Activated T-cell treated with anti-CD3 and anti-CD28 coated beads, Interleukin-2, amount 50 U/mL, for 72 hours (primary cell): ENCODE results near the gene CLEC10A. TPM values are rescaled to one million over a fixed set of nuclear protein-coding genes. Genes with fewer than 3 reads are reported as not detected.
"Not testable (repeated sequence)": the region's sequence is repeated elsewhere in the genome, so short reads cannot be mapped to it uniquely, and the experiment has no call there.

Source experiments
- ATAC-seq, 2 donors: fragments of 150-1000 bp; cut with Tn5 transposase; replicated peaks in 1 of 2; 2 replicates each; pipeline ENCODE4 v1.10.0; 2021; ENCODE audit warnings: moderate library complexity in 2 of 2, mild to moderate bottlenecking in 1 of 2
- DNase-seq, 2 donors: peaks; one replicate each; pipeline ENCODE4 v3.0.0; 2021 to 2022; ENCODE audit warnings: mixed read lengths in 1 of 2
- H3K27ac Mint-ChIP-seq: one replicate; pipeline ENCODE4 v1.8.0; 2022; ENCODE audit warnings: mild to moderate bottlenecking, moderate library complexity, mixed read lengths
- H3K27me3 Mint-ChIP-seq: one replicate; pipeline ENCODE4 v1.8.0; 2022; ENCODE audit warnings: low read depth, mixed read lengths
- H3K36me3 Mint-ChIP-seq, 2 donors: one replicate each; pipeline ENCODE4 v1.8.0; 2022; ENCODE audit warnings: mixed read lengths in 2 of 2, mild to moderate bottlenecking in 1 of 2; ENCODE audit not compliant: insufficient read depth in 2 of 2
- H3K4me1 Mint-ChIP-seq: one replicate; pipeline ENCODE4 v1.8.0; 2022; ENCODE audit warnings: low read depth, mixed read lengths
- H3K4me3 Mint-ChIP-seq, 2 donors: one replicate each; pipeline ENCODE4 v1.8.0; 2022; ENCODE audit warnings: mild to moderate bottlenecking in 2 of 2, mixed read lengths in 2 of 2, moderate library complexity in 2 of 2
- H3K9me3 Mint-ChIP-seq, 2 donors: one replicate each; pipeline ENCODE4 v1.8.0; 2022; ENCODE audit warnings: mixed read lengths in 2 of 2
- total RNA-seq, 2 donors: library from RNA; stranded (reverse); gene quantifications; one replicate each; pipeline ENCODE4 v1.2.3, GENCODE V29; 2022

CLEC10A gene
- total RNA-seq, 2 donors from 2014 or later = not detected

DNA sequence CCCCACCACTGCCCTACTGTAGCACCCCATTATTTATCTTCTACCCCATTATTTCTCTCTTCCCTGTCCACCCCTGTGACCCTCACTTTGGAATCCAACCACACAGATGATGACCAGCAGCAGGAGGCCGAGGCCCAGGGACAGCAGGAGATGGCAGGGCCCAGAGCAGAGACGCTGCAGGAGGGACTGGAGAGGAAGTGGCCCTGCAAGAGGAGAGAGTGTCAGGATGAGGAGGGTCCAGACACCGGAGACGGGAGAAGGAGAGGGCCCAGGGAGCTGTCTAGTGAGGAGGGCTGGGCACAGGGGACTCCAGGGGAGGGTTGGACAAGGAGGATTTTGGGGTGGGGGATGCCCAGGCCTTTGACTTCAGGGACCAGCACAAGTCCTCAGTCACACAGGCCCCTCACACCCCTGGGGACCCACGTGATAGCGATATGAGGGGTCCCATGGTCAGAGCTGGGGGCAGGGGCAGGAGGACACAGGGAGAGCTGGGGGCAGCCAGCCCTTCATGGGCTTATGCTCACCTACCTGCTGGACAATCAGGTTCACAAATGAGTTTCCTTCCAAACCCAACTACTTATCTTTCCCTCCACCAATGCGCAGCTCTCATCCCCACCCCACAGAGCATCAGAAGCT is 2.0 kb downstream of the CLEC10A start:
- Mint-ChIP-seq H3K27ac (no peak overlapping the region), H3K4me1 (peaks cover 16% of the 10 kb centered on the region), H3K36me3 (no peaks in the 10 kb centered on the region), H3K27me3 (peaks cover 8% of the 10 kb centered on the region), H3K9me3 (no peaks in the 10 kb centered on the region), H3K4me3 (no peak overlapping the region)
- ATAC-seq = no peak
- no peak for DNase-seq

DNA sequence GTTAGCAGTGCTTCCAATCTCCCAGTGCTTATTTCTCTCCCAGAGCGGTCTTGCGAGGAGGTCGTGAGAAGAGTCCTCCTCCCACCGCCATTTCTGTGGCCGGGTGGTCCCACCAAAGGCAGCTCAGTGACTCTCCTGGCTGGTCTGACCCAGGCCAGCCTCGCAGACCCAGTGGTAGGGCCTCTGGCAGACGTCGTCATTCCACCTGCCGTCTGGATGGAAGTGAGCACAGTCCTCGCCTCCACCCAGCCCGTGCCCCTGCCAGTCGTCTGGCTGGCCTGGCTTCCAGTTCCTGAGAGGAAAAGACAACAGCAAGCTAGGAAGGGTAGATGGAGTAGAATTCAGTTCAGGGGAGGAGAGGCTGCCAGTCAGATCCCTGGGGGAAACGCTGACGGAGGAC is 5.1 kb downstream of the CLEC10A start:
- no peaks in the 10 kb centered on the region for H3K9me3 Mint-ChIP-seq
- DNase-seq = no peak
- no peaks in the 10 kb centered on the region for H3K36me3 Mint-ChIP-seq

DNA sequence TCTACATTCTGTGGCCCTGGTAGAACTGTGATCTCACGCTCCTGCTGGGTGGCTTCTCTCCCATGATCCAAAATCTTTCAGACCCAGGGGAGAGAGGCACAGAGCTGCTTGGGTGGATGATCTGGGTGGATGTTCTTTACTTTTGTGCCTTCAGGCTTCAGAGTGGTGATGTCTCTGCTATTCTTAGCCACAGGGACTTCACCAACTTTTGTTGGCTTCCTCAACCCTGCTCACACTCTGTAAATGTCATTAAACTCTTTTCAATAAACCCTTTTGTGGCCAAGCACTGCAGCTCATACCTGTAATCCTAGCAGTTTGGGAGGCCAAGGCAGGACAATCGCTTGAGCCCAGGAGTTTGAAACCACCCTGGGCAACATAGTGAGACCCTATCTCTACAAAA is 7.6 kb downstream of the CLEC10A start:
- DNase-seq (no peak), ATAC-seq (no peak)
- Mint-ChIP-seq H3K9me3 (peaks cover 5 to 9% of the 10 kb centered on the region in 2 donors), H3K27me3 (no peaks in the 10 kb centered on the region), H3K36me3 (peaks cover 6% of the 10 kb centered on the region in 2 donors), H3K4me1 (no peaks in the 10 kb centered on the region), H3K4me3 (no peak overlapping the region), H3K27ac (no peak overlapping the region)

More for the DNA sequence above, 5.1 kb downstream of the CLEC10A start:
- Mint-ChIP-seq H3K4me1 (no peaks in the 10 kb centered on the region), H3K4me3 (no peak overlapping the region), H3K27ac (no peak overlapping the region), H3K27me3 (no peaks in the 10 kb centered on the region)
- ATAC-seq = no peak

DNA sequence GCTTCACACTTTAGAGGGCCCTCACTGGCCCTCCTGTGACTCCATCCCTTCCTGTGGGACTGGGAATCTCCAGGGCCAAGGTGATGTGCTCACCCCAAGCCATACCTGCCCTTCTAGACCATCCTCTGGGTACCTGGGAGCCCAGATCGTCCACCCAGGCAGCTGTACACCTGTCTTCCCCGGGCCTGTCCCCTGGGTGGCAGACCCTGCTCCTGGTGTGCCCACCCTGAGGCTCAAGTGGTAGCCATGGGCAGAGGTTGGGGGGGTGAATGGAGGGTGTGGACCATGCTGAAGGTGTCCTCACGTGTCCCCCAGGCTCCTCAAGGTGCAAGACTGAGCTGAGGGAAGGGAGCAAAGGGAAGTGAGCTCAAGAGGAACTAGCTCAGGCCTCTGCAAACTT is 9.3 kb downstream of the CLEC10A start:
- DNase-seq (no peak), ATAC-seq (no peak)
- H3K4me3 Mint-ChIP-seq = no peak overlapping the region
- H3K27ac Mint-ChIP-seq = no peak overlapping the region
- no peaks in the 10 kb centered on the region for H3K4me1 Mint-ChIP-seq
- H3K36me3 Mint-ChIP-seq = peaks cover 6% of the 10 kb centered on the region in 2 donors
- H3K27me3 Mint-ChIP-seq = no peaks in the 10 kb centered on the region
- H3K9me3 Mint-ChIP-seq = peaks cover 5 to 9% of the 10 kb centered on the region in 2 donors

DNA sequence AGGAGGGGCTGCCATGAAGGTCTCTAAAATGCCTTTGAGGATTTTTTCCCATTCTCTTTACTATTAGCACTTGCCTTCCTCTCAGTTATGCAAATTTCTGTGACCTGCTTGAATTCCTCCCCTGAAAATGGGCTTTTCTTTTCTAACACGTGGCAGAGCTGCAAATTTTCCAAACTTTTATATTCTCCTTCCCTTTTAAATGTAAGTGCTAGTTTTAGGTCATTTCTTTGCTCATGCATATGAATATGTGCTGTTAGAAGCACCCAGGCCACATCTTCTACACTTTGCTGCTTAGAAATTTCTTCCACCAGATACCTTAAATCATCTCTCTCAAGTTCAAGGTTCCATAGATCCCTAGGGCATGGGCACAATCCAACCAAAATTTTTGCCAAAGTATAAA is 11.8 kb downstream of the CLEC10A start:
- H3K4me1 Mint-ChIP-seq = no peaks in the 10 kb centered on the region
- H3K9me3 Mint-ChIP-seq = peaks cover 5 to 9% of the 10 kb centered on the region in 2 donors
- H3K4me3 Mint-ChIP-seq = no peak overlapping the region
- no peak overlapping the region for H3K27ac Mint-ChIP-seq
- peaks cover 9% of the 10 kb centered on the region for H3K27me3 Mint-ChIP-seq
- ATAC-seq = no peak
- H3K36me3 Mint-ChIP-seq = peaks cover 6% of the 10 kb centered on the region in 2 donors
- DNase-seq = no peak

DNA sequence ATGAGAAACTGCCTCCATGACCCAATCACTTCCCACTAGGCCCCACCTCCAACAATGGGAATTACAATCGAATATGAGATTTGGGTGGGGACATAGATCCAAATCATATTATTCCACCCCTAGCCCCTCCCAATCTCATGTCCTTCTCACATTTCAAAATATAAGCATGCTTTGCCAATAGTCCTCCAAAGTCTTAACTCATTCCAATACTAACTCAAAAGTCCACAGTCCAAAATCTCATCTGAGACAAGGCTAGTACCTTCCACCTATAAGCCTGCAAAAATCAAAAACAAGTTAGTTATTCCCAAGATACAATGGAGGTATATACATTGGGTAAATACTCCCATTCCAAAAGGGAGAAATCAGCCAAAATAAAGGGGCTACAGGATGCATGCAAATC is 12.9 kb downstream of the CLEC10A start:
- DNase-seq (no peak), ATAC-seq (no peak)
- Mint-ChIP-seq H3K27me3 (peaks cover 14% of the 10 kb centered on the region), H3K27ac (no peak overlapping the region), H3K4me3 (no peak overlapping the region), H3K36me3 (peaks cover 6% of the 10 kb centered on the region in 2 donors), H3K9me3 (peaks cover 5 to 9% of the 10 kb centered on the region in 2 donors), H3K4me1 (no peaks in the 10 kb centered on the region)

DNA sequence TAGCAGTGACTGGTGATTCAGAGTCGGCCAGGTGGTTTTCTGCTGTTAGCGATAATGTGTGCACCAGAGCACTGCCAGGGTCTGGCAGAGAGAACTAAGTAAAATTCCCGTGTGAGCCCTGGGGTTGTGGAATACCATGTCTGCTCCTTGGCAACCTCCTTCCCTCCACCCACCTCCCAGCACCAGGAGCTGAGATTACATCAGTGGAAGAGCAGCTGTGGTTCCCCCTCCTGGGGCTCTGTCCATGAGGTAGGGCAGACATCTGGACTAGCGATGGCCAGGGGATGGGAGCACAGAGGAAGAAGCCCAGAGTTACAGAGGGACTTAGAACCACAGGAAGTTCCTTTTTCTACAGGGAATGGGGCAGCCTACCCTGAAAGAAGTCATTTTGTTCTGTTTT is 15.8 kb downstream of the CLEC10A start:
- no peak for DNase-seq
- H3K27ac Mint-ChIP-seq = no peak overlapping the region
- H3K4me3 Mint-ChIP-seq = no peak overlapping the region
- ATAC-seq = no peak
- H3K4me1 Mint-ChIP-seq = peaks cover 25% of the 10 kb centered on the region
- peaks cover 20% of the 10 kb centered on the region for H3K27me3 Mint-ChIP-seq
- H3K36me3 Mint-ChIP-seq = peaks cover 6% of the 10 kb centered on the region in 2 donors
- H3K9me3 Mint-ChIP-seq = peaks cover 5 to 9% of the 10 kb centered on the region in 2 donors

DNA sequence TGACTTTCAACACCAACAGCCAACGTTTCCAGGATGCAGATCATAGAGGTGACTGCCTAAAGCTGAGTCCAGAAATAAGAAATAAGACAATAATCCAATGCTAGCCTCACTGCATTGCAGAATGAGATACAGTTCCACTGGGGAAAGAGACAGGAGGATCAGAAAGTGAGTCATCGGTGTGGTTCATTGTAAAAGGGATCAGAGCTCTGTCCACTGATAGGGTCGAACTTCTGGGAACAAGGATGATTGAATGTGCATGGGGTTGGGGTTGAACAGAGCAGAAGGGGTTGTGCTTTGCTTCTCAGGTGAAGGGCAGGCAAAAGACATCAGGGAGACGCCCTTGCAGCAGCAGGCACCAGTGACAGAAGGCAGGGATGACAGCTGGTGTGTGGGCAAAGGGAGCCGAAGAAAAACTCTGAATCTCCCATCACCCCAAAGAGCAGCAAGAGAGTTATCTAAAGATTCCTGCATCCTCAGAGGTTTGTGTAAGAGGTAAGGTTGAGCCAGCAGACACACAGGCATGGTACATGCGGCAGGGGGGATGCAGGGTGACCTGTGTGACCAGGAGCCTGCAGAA is 16.4 kb downstream of the CLEC10A start:
- no peak for ATAC-seq
- H3K27ac Mint-ChIP-seq = no peak overlapping the region

DNA sequence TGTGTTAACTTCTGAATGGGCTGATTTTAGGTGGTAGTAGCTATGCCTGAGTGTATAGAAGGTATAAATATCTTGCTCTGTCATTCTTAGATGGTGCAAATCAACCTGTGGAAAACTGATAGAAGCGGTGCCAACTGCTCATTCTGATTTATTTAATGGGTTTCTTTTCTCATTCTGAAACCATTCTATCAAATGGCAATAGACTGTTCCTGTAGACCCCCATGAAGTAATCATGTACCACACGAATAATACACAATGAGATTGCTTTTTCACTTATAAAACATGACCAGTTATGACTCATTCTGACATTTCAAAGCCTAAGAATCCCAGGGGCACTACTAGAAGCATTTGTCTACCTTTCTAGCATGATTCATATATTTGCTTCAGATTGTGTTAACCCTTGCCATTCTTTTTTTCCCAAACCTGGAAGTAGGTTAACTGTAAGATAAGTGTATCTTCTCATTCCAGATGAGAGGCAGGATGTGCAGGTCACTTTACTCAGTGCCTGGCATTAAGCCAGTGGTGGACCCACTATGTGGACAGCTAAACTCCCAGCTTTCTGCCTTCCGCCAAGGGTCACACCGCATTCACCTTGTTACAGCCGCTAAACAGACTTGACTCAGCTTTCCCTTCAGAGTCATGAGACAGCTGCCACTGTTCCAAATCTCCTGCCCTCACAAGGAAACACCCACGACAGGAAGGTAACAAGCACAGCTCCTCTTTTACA is 19.7 kb downstream of the CLEC10A start:
- ATAC-seq (peak; percentile 87 to 89), DNase-seq (peak; percentile 59 to 68)
- Mint-ChIP-seq H3K9me3 (no peaks in the 10 kb centered on the region), H3K27me3 (peaks cover 27% of the 10 kb centered on the region), H3K36me3 (no peaks in the 10 kb centered on the region), H3K4me1 (peaks cover 33% of the 10 kb centered on the region), H3K27ac (peak overlapping the region; percentile 69), H3K4me3 (peak overlapping the region; percentile 40 to 64)

More for the DNA sequence above, 16.4 kb downstream of the CLEC10A start:
- Mint-ChIP-seq H3K4me1 (peaks cover 32% of the 10 kb centered on the region), H3K36me3 (peaks cover 5% of the 10 kb centered on the region in 2 donors), H3K9me3 (peaks cover 5% of the 10 kb centered on the region in 2 donors), H3K27me3 (peaks cover 27% of the 10 kb centered on the region), H3K4me3 (no peak overlapping the region)
- no peak for DNase-seq

DNA sequence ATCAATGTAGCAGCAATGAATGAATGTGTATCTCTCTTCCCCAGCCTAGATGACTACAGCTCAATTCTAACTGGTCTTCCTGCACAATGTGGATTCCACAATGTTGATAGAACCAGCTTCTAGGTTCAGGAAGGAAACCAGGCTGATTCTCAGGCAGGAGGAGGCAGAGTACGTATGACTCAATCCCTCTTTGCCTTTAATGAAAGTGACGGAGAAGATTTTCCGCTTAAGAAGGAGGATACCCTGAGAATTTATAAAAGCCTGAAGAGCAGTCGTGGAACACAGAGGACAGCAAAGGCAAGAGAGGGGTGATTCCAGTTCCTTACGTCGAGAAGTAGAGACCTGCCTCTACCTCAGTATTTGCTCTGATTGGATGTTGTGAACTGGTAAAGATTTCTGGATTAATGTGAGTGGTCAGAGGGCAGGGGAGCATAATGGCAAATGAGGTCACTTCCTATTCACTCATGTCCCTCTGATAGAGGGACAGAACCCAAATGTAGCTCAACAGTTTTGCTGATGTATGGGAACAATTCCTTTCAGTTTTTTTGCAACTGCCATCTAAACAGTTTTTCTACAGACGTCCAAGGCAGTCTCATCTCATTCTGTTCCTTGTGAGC is 21.1 kb downstream of the CLEC10A start:
- no peaks in the 10 kb centered on the region for H3K9me3 Mint-ChIP-seq
- H3K27me3 Mint-ChIP-seq = peaks cover 25% of the 10 kb centered on the region
- H3K4me3 Mint-ChIP-seq = peak overlapping the region; percentile 39 to 40
- no peaks in the 10 kb centered on the region for H3K36me3 Mint-ChIP-seq
- no peak for ATAC-seq
- peaks cover 33% of the 10 kb centered on the region for H3K4me1 Mint-ChIP-seq
- DNase-seq = no peak
- H3K27ac Mint-ChIP-seq = no peak overlapping the region

DNA sequence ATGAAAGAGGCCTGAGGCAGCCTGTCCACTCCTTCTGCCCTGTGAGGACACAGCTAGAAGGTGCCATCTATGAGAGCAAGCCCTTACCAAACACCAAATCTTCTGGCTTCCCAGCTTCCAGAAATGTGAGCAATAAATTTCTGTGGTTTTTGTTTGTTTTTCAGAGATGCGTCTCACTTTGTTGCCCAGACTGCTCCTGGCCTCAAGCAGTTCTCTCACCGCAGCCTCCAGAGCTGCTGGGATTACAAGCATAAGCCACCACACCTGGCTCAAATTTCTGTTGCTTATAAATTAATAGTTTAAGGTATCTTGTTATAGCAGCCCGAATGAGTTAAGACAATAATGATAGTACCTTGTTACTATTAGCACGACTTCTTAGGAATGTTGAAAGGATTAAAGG is 23.7 kb downstream of the CLEC10A start:
- ATAC-seq = no peak
- H3K27me3 Mint-ChIP-seq = peaks cover 7% of the 10 kb centered on the region
- peaks cover 27% of the 10 kb centered on the region for H3K4me1 Mint-ChIP-seq
- no peaks in the 10 kb centered on the region for H3K36me3 Mint-ChIP-seq
- no peak overlapping the region for H3K4me3 Mint-ChIP-seq
- DNase-seq = no peak
- H3K27ac Mint-ChIP-seq = no peak overlapping the region
- no peaks in the 10 kb centered on the region for H3K9me3 Mint-ChIP-seq

DNA sequence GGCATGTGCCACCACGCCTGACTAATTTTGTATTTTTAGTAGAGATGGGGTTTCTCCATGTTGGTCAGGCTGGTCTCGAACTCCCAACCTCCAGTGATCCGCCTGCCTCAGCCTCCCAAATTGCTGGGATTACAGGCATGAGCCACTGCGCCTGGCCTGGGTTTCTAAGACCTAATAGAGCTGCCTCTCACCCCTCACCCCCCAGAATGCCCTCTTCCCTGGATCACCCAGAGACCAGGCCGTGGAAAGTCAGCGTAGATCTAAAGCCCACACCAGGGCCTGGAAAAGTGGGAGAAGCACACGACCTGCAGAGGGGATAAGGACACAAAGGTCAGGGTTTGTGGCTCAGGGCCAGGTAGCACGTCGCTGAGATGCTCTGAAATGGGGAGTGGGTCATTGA is 29.5 kb downstream of the CLEC10A start:
- peaks cover 27% of the 10 kb centered on the region for H3K4me1 Mint-ChIP-seq
- H3K9me3 Mint-ChIP-seq, H3K36me3 Mint-ChIP-seq, H3K27ac Mint-ChIP-seq, ATAC-seq, H3K27me3 Mint-ChIP-seq, H3K4me3 Mint-ChIP-seq, DNase-seq: not testable (repeated sequence)

DNA sequence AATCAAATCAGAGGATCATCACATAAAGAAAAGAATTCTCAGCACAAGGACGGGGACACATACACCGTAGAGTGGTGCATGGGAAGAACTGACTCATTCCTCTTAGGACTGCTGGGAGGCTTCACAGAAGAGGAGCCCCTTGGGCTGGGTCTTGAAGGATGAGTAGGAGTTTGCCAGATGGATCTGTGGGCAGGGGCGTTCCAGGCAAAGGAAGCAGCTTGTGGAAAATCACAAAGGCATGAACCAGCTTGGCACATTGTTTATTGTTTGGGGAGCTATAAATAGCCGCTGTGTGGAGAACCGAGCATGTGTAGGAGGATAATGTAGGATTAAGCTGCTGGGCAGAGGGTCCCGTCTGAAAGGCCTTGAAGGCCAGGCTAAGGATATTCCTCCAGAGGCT is 31.1 kb downstream of the CLEC10A start:
- Mint-ChIP-seq H3K9me3 (no peaks in the 10 kb centered on the region), H3K4me1 (peaks cover 28% of the 10 kb centered on the region), H3K27ac (no peak overlapping the region), H3K36me3 (no peaks in the 10 kb centered on the region), H3K4me3 (no peak overlapping the region), H3K27me3 (no peaks in the 10 kb centered on the region)
- no peak for ATAC-seq
- no peak for DNase-seq
